OCI-LY3 (cell line): Measurements from ENCODE around the gene CCDC126.

Experiments
- EZH2phosphoT487 ChIP-seq: fragments of 200-600 bp; shearing (Covaris generic); IDR thresholded peaks from 2 replicates; pipeline ENCODE4 v1.6.1; 2018; ENCODE audit warnings: antibody characterized with exemption, mixed run types, low read depth
- TF ChIP-seq, protein P1 (sequence below): fragments of 200-600, 300-600 bp; sonication (generic); IDR thresholded peaks from 2 replicates; pipeline ENCODE4 v1.5.1; 2014; ENCODE audit warnings: antibody characterized with exemption, low read length, low read depth

DNA sequence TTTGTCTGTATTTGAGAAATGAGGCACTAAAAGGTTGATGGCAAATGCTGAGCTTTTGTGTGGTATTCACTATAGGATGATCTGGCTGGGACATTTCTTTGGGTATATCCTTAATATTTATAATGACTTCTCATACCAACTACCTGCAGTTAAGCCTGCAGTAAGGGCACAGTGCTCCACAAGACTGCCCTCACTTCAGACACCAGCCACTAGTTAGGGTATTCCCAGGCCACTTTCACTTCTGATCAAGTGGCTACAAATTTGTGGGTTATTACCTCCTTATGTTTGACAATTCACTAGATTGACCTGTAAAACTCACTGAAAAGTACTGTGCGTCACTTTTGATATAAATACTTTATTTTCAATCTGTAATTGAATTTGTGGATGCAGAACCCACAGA lies 20.3 kb downstream of the CCDC126 start:
- TF ChIP-seq, protein P1, sequence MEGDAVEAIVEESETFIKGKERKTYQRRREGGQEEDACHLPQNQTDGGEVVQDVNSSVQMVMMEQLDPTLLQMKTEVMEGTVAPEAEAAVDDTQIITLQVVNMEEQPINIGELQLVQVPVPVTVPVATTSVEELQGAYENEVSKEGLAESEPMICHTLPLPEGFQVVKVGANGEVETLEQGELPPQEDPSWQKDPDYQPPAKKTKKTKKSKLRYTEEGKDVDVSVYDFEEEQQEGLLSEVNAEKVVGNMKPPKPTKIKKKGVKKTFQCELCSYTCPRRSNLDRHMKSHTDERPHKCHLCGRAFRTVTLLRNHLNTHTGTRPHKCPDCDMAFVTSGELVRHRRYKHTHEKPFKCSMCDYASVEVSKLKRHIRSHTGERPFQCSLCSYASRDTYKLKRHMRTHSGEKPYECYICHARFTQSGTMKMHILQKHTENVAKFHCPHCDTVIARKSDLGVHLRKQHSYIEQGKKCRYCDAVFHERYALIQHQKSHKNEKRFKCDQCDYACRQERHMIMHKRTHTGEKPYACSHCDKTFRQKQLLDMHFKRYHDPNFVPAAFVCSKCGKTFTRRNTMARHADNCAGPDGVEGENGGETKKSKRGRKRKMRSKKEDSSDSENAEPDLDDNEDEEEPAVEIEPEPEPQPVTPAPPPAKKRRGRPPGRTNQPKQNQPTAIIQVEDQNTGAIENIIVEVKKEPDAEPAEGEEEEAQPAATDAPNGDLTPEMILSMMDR, result no peak
- no peak for TF ChIP-seq EZH2phosphoT487
